Measurements from ENCODE around the gene IL23A. TPM values are rescaled to one million over a fixed set of nuclear protein-coding genes. Genes with fewer than 3 reads are reported as not detected.

Gene IL23A
- total and polyA plus RNA-seq, 2 experiments from 2014 or later = 2.5 to 8.0 TPM

GRCh38 chr12:56333197-56333678 lies 5.4 kb upstream of the IL23A start (continued):
- TF ChIP-seq, protein P1, sequence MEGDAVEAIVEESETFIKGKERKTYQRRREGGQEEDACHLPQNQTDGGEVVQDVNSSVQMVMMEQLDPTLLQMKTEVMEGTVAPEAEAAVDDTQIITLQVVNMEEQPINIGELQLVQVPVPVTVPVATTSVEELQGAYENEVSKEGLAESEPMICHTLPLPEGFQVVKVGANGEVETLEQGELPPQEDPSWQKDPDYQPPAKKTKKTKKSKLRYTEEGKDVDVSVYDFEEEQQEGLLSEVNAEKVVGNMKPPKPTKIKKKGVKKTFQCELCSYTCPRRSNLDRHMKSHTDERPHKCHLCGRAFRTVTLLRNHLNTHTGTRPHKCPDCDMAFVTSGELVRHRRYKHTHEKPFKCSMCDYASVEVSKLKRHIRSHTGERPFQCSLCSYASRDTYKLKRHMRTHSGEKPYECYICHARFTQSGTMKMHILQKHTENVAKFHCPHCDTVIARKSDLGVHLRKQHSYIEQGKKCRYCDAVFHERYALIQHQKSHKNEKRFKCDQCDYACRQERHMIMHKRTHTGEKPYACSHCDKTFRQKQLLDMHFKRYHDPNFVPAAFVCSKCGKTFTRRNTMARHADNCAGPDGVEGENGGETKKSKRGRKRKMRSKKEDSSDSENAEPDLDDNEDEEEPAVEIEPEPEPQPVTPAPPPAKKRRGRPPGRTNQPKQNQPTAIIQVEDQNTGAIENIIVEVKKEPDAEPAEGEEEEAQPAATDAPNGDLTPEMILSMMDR (conservative IDR thresholded peaks at IDR 0.05; ENCODE audit: low read depth in 2 of 2) = no peak
- TF ChIP-seq ETS1 (IDR thresholded peaks at IDR 0.05) = no peak
- TF ChIP-seq ZNF331 (CRISPR knock-in tag; IDR thresholded peaks at IDR 0.05; ENCODE audit: low read depth) = no peak

DNA sequence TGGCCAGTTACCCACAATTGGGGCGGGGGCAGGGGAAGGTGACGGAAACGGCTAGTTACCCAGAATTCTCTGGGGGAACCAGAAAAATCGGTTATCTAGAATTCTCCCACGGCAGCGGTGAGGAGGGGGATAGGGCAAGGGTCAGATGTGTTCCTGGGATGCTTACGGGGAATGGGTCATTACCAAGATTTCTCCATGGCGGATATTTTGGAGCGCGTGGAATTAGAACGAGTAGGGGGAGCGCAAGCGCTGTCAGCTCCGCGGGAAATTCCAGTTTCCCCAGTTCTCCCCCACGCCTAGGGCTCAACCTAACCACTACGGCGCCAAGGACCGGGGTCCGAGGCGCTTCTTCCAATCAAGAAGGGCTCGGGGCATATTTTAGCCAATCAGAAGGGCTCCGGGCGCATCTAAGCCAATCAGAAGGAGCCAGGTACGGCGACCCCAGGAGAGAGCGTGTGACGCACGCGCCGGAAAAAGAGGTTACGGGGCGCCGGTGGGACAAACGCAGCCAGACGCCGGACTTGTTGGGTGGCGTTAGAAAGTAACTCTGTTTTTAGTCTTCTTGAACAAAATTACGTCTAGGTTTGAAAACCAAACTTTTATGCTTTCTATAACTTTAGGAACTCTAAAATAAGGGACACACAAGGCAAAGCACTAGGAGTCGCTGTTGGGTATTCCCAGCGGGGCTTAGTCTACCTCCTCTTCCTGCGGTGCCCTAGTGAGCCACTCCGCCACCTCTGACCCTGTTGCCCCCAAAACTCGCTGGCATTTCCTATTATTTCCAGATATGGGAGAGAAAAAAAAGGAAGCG lies 4.8 kb upstream of the IL23A start, which contains the start of gene PAN2:
Gene PAN2 (minus strand): TSS at position 322 of the 811 bp plus-strand sequence. CDS start 906 bp downstream, outside the sequence.
- peak within 1 kb of the TSS; percentile 99 for H3K27ac Mint-ChIP-seq
- TF ChIP-seq, protein P1 (conservative IDR thresholded peaks at IDR 0.05; ENCODE audit: low read depth in 2 of 2) = peak; percentile 25 to 69; a peak in 3 of 4 replicates
- TF ChIP-seq EZH2phosphoT487 (IDR thresholded peaks at IDR 0.05; ENCODE audit: unreplicated experiment) (no peak), CREB1 (CRISPR knock-in tag; IDR thresholded peaks at IDR 0.05; ENCODE audit: low read depth) (peak; percentile 84), ETS1 (IDR thresholded peaks at IDR 0.05) (no peak), NANOG (IDR thresholded peaks at IDR 0.05; ENCODE audit: borderline replicate concordance) (no peak), POLR2AphosphoS5 (IDR thresholded peaks at IDR 0.05; ENCODE audit: low read depth) (peak; percentile 53; the same call in 1 of the 2 replicates)
- TF ChIP-seq, protein P2, sequence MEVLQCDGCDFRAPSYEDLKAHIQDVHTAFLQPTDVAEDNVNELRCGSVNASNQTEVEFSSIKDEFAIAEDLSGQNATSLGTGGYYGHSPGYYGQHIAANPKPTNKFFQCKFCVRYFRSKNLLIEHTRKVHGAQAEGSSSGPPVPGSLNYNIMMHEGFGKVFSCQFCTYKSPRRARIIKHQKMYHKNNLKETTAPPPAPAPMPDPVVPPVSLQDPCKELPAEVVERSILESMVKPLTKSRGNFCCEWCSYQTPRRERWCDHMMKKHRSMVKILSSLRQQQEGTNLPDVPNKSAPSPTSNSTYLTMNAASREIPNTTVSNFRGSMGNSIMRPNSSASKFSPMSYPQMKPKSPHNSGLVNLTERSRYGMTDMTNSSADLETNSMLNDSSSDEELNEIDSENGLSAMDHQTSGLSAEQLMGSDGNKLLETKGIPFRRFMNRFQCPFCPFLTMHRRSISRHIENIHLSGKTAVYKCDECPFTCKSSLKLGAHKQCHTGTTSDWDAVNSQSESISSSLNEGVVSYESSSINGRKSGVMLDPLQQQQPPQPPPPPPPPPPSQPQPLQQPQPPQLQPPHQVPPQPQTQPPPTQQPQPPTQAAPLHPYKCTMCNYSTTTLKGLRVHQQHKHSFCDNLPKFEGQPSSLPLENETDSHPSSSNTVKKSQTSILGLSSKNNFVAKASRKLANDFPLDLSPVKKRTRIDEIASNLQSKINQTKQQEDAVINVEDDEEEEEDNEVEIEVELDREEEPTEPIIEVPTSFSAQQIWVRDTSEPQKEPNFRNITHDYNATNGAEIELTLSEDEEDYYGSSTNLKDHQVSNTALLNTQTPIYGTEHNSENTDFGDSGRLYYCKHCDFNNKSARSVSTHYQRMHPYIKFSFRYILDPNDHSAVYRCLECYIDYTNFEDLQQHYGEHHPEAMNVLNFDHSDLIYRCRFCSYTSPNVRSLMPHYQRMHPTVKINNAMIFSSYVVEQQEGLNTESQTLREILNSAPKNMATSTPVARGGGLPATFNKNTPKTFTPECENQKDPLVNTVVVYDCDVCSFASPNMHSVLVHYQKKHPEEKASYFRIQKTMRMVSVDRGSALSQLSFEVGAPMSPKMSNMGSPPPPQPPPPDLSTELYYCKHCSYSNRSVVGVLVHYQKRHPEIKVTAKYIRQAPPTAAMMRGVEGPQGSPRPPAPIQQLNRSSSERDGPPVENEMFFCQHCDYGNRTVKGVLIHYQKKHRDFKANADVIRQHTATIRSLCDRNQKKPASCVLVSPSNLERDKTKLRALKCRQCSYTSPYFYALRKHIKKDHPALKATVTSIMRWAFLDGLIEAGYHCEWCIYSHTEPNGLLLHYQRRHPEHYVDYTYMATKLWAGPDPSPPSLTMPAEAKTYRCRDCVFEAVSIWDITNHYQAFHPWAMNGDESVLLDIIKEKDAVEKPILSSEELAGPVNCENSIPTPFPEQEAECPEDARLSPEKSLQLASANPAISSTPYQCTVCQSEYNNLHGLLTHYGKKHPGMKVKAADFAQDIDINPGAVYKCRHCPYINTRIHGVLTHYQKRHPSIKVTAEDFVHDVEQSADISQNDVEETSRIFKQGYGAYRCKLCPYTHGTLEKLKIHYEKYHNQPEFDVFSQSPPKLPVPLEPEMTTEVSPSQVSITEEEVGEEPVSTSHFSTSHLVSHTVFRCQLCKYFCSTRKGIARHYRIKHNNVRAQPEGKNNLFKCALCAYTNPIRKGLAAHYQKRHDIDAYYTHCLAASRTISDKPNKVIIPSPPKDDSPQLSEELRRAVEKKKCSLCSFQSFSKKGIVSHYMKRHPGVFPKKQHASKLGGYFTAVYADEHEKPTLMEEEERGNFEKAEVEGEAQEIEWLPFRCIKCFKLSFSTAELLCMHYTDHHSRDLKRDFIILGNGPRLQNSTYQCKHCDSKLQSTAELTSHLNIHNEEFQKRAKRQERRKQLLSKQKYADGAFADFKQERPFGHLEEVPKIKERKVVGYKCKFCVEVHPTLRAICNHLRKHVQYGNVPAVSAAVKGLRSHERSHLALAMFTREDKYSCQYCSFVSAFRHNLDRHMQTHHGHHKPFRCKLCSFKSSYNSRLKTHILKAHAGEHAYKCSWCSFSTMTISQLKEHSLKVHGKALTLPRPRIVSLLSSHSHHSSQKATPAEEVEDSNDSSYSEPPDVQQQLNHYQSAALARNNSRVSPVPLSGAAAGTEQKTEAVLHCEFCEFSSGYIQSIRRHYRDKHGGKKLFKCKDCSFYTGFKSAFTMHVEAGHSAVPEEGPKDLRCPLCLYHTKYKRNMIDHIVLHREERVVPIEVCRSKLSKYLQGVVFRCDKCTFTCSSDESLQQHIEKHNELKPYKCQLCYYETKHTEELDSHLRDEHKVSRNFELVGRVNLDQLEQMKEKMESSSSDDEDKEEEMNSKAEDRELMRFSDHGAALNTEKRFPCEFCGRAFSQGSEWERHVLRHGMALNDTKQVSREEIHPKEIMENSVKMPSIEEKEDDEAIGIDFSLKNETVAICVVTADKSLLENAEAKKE (CRISPR knock-in tag; IDR thresholded peaks at IDR 0.05) = no peak

More for the DNA sequence above, 4.8 kb upstream of the IL23A start, which contains the start of gene PAN2:
- Mint-ChIP-seq H3K4me3 (peak within 1 kb of the TSS; percentile 91), H3K27me3 (ENCODE audit: insufficient read depth, low read depth, poor library complexity) (peaks cover 12% of the 10 kb centered on the region), H3K9me3 (no peaks in the 10 kb centered on the region), H3K36me3 (ENCODE audit: low read depth) (no peaks in the 10 kb centered on the region), H3K4me1 (peaks cover 35% of the 10 kb centered on the region)
- Histone ChIP-seq H3K27me3 (ENCODE audit: insufficient read depth) (no peaks in the 10 kb centered on the region), H2AFZ (no peak within 1 kb of the TSS), H3K4me3 (peak within 1 kb of the TSS; percentile 58), H3K4me2 (peak within 1 kb of the TSS; percentile 81), H4K20me1 (replicated peaks; ENCODE audit: insufficient read depth) (no peaks in the 10 kb centered on the region), H3K4me1 (ENCODE audit: insufficient read depth) (peaks cover 23% of the 10 kb centered on the region), H3K79me2 (replicated peaks; ENCODE audit: insufficient read depth) (peaks cover 5% of the 10 kb centered on the region; the same call in 1 of the 2 replicates), H3F3A (replicated peaks; ENCODE audit: low read depth) (peaks cover 12% of the 10 kb centered on the region; the same call in 1 of the 2 replicates), H3K36me3 (ENCODE audit: insufficient read depth) (no peaks in the 10 kb centered on the region), H3K27ac (ENCODE audit: low read depth) (peak within 1 kb of the TSS; percentile 98), H3K9me2 (ENCODE audit: insufficient read depth) (peaks cover 8% of the 10 kb centered on the region)
- DNase-seq (ENCODE audit: low spot score) = peak; percentile 98
- peak; percentile 95 for ATAC-seq
